Left ventricle myocardium inferior (tissue), 1 donor: ENCODE measurements around the gene ARFGEF2. TPM values are rescaled to one million over a fixed set of nuclear protein-coding genes. Genes with fewer than 3 reads are reported as not detected.
A peak's percentile ranks its signal among the peaks of the same experiment; 100 is the strongest.

Experiments
- DNase-seq: peaks from one replicate; pipeline ENCODE4 v3.0.0-alpha.2; 2020
- H3K27ac ChIP-seq: fragments of 200-600 bp; replicated peaks from 2 replicates; pipeline ENCODE4 v1.8.0; 2021
- H3K27me3 ChIP-seq: fragments of 200-600 bp; 2 replicates; pipeline ENCODE4 v1.8.0; 2021; ENCODE audit warnings: low read depth
- H3K36me3 ChIP-seq: fragments of 200-600 bp; 2 replicates; pipeline ENCODE4 v1.8.0; 2021
- H3K4me1 ChIP-seq: fragments of 200-600 bp; 2 replicates; pipeline ENCODE4 v1.8.0; 2021
- H3K4me3 ChIP-seq: fragments of 200-600 bp; 2 replicates; pipeline ENCODE4 v1.8.0; 2021; ENCODE audit warnings: mild to moderate bottlenecking, moderate library complexity
- H3K9me3 ChIP-seq: fragments of 200-600 bp; replicated peaks from 2 replicates; pipeline ENCODE4 v1.8.0; 2021
- CTCF ChIP-seq: fragments of 200-600 bp; IDR thresholded peaks from 2 replicates; pipeline ENCODE4 v1.8.0; 2021; ENCODE audit warnings: antibody characterized with exemption, mild to moderate bottlenecking, borderline replicate concordance
- intact Hi-C: fragments of 100-400 bp; cut with micrococcal nuclease; formaldehyde crosslinking; loops from one replicate; pipeline ENCODE4 v1.11.0; 2022
- total RNA-seq: library from RNA; stranded (reverse); fragmentation: NEBNext Ultra II Directional; extraction: Animal tissue kit (Norgen Biotek cat#: 25700); gene quantifications from one replicate; pipeline ENCODE4 v1.2.1, GENCODE V29; 2021
- donor health status: DM: no; HTN: yes; CAD: no; lungs with severe emphysema.

Gene ARFGEF2
- total RNA-seq, 1 donor from 2014 or later: 45.1 TPM

- Histone ChIP-seq H3K27ac (no peak overlapping the region), H3K4me3 (no peak overlapping the region), H3K9me3 (no peaks in the 10 kb centered on the region), H3K27me3 (no peaks in the 10 kb centered on the region), H3K36me3 (peaks cover 22% of the 10 kb centered on the region), H3K4me1 (no peaks in the 10 kb centered on the region)
- DNase-seq: no peak
- no peak for TF ChIP-seq CTCF
- intact Hi-C loops: no loop called here
These were observed 116.5 kb downstream of the ARFGEF2 start for GRCh38 chr20:49037962-49038387.

- peaks cover 3% of the 10 kb centered on the region for H3K36me3 ChIP-seq
- peaks cover under 1% of the 10 kb centered on the region for H3K4me1 ChIP-seq
- DNase-seq: no peak
- no peak for TF ChIP-seq CTCF
- no peaks in the 10 kb centered on the region for H3K9me3 ChIP-seq
- intact Hi-C loops: no loop called here
- no peaks in the 10 kb centered on the region for H3K27me3 ChIP-seq
- H3K4me3 ChIP-seq: no peak overlapping the region
- H3K27ac ChIP-seq: no peak overlapping the region
These were observed 118.3 kb downstream of the ARFGEF2 start for GRCh38 chr20:49039854-49040253.

GRCh38 chr20:49043000-49043399, 121.5 kb downstream of the ARFGEF2 start:
- intact Hi-C loops: no loop called here
- TF ChIP-seq CTCF: no peak

GRCh38 chr20:49045440-49046086, 124.1 kb downstream of the ARFGEF2 start:
- Histone ChIP-seq H3K27ac (peak overlapping the region; percentile 97), H3K36me3 (no peaks in the 10 kb centered on the region), H3K9me3 (no peaks in the 10 kb centered on the region), H3K4me3 (peak overlapping the region; percentile 100), H3K27me3 (no peaks in the 10 kb centered on the region), H3K4me1 (peaks cover 37% of the 10 kb centered on the region)
- intact Hi-C loops: no loop called here
- peak; percentile 44 for DNase-seq
- TF ChIP-seq CTCF: no peak

More at GRCh38 chr20:49043000-49043399, 121.5 kb downstream of the ARFGEF2 start:
- DNase-seq: no peak
- Histone ChIP-seq H3K9me3 (no peaks in the 10 kb centered on the region), H3K4me3 (no peak overlapping the region), H3K4me1 (peaks cover 30% of the 10 kb centered on the region), H3K27me3 (no peaks in the 10 kb centered on the region), H3K36me3 (no peaks in the 10 kb centered on the region), H3K27ac (no peak overlapping the region)

GRCh38 chr20:49046087-49046900, 124.8 kb downstream of the ARFGEF2 start, which contains the start of gene CSE1L:
TSS of gene CSE1L (plus strand) at chr20:49046312. CDS start at chr20:49058464, 12,152 bp downstream.
- Histone ChIP-seq H3K27me3 (no peaks in the 10 kb centered on the region), H3K36me3 (no peaks in the 10 kb centered on the region), H3K4me3 (peak within 1 kb of the TSS; percentile 100), H3K27ac (peak within 1 kb of the TSS; percentile 97), H3K4me1 (peaks cover 37% of the 10 kb centered on the region), H3K9me3 (no peaks in the 10 kb centered on the region)
- peak; percentile 41 for TF ChIP-seq CTCF
- intact Hi-C loops: no loop called here
- DNase-seq: peak; percentile 95
